ENCODE measurements around the gene DGKI.

The DGKI gene

GRCh38 chr7:137363683-137364082 is 483.1 kb downstream of the DGKI start:
- TF ChIP-seq GATA2 (IDR thresholded peaks at IDR 0.05; ENCODE audit: low read depth, low read length) (no peak), GATA3 (IDR thresholded peaks at IDR 0.05; ENCODE audit: low read depth, low read length) (no peak)

DNA sequence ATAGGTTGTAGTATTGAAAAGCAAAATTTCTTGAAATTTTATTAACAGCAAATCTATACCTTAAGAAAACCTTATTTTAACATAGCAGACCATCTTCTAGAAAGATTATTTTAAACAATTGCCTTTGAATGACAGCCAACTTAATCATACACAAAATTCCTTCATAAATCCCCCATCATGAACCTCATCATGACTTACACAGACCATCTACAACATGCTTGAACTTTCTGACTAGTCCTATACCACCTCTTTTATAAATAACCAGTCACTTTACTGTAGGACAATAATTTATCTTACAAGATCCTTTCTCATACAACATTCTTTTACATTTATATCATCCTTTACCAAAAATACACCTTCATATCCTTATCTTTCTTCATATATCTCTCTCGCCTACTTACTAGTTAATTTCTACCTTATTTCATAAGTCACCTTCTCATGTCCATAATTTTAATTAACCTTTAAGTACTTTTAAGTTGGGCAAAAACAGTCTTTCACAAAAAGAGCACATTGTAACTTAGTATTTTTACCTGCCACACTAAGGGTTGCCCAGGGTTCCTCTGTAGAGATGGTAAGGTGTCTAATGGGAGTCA is 486.6 kb downstream of the DGKI start:
- TF ChIP-seq GATA3 (IDR thresholded peaks at IDR 0.05; ENCODE audit: low read depth, low read length) (no peak), GATA2 (IDR thresholded peaks at IDR 0.05; ENCODE audit: low read depth, low read length) (no peak)

DNA sequence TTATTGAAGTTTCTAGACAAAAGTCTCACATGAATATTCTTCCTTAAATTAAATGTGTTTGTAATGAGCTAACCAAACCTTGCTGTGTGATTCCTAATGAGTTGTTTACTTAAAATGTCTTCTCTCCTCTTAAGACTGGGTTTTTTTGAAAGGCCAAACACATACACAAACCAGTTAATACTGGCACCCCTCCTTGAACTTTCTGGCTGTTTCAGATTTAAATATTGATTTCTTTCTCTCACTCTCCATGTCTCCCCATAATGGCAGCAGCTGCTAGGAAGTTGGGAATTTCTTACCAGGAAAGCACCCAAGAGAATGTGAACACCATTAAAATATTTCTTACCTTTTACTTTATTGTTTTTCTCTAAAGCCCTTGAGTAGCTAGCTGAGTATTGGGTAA is 491.8 kb downstream of the DGKI start:
- TF ChIP-seq GATA3 (IDR thresholded peaks at IDR 0.05; ENCODE audit: low read depth, low read length) (no peak), GATA2 (IDR thresholded peaks at IDR 0.05; ENCODE audit: low read depth, low read length) (no peak)

- TF ChIP-seq GATA3 (IDR thresholded peaks at IDR 0.05; ENCODE audit: low read depth, low read length) (no peak), GATA2 (IDR thresholded peaks at IDR 0.05; ENCODE audit: low read depth, low read length) (no peak)
Measured at GRCh38 chr7:137354396-137354795, 492.4 kb downstream of the DGKI start.

DNA sequence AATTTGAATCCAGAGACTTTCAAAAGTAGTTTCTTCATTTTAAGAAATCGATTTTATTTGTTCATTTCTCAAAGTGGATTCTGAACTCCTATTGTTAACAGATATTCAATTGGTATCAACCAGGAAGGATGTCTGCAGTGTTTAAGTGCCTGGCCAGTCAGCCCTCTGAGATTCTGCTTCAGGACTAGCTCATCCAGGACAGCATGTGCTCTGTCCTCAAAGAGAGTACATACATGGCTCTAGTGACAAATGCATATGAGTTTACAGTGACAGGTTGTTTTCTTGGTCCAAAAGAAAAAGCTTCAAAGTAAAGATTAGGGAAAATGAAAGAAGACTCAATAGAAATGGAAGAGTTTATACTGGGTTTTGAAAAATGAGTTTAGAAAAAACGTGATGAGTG is 494.8 kb downstream of the DGKI start:
- no peak for TF ChIP-seq GATA3 (IDR thresholded peaks at IDR 0.05; ENCODE audit: low read depth, low read length)
- TF ChIP-seq GATA2 (IDR thresholded peaks at IDR 0.05; ENCODE audit: low read depth, low read length): no peak

GRCh38 chr7:137345799-137346449 is 500.9 kb downstream of the DGKI start:
- TF ChIP-seq GATA3 (IDR thresholded peaks at IDR 0.05; ENCODE audit: low read depth, low read length) (no peak), GATA2 (IDR thresholded peaks at IDR 0.05; ENCODE audit: low read depth, low read length) (no peak)

GRCh38 chr7:137343281-137343841 is 503.4 kb downstream of the DGKI start, which contains the start of gene PTN:
PTN (minus strand) TSS chr7:137343733; CDS start chr7:137254973, 88,760 bp downstream.
- TF ChIP-seq GATA3 (IDR thresholded peaks at IDR 0.05; ENCODE audit: low read depth, low read length): no peak
- TF ChIP-seq GATA2 (IDR thresholded peaks at IDR 0.05; ENCODE audit: low read depth, low read length): no peak

- no peak for TF ChIP-seq GATA3 (IDR thresholded peaks at IDR 0.05; ENCODE audit: low read depth, low read length)
- TF ChIP-seq GATA2 (IDR thresholded peaks at IDR 0.05; ENCODE audit: low read depth, low read length): no peak
Measured at GRCh38 chr7:137342828-137343261, 503.9 kb downstream of the DGKI start.

DNA sequence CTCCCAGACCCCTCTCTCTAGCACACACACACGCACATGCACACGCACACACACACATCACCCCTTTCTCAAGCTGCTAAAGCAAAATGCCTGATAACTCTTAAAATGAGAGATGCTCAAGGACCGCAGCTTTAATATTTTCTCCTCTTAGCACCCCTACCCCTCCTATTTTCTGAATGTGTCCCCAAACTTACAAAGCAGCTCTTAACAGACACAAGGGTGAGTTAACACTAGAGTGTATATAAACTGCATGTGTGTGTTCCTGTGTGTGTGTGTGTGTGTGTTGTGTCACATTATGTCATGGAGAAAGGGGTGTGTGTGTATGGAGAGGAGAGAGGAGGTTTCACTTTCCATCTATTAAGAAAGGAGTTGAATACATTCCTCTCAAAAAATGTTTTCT is 504.5 kb downstream of the DGKI start:
- TF ChIP-seq GATA2 (IDR thresholded peaks at IDR 0.05; ENCODE audit: low read depth, low read length) (no peak), GATA3 (IDR thresholded peaks at IDR 0.05; ENCODE audit: low read depth, low read length) (no peak)

DNA sequence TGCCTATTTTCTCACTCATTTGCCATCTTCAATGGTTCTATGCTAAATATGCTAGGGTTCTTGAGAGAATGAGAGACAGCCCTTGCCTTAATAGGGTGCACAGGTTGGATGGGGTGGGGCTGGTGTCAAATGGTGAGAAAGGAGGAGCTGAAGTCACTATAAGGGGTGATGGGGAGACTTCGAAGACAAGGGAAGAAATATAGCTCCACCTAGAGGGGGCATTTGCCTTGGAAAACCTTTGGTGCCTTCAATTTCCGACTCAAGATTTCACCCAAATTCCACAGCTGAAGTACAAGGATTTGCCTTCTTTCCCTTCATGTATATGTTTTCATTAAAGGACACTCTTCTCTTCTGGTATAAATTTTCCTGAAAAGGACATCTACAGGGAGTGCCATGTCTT is 508.9 kb downstream of the DGKI start:
- no peak for TF ChIP-seq GATA3 (IDR thresholded peaks at IDR 0.05; ENCODE audit: low read depth, low read length)

DNA sequence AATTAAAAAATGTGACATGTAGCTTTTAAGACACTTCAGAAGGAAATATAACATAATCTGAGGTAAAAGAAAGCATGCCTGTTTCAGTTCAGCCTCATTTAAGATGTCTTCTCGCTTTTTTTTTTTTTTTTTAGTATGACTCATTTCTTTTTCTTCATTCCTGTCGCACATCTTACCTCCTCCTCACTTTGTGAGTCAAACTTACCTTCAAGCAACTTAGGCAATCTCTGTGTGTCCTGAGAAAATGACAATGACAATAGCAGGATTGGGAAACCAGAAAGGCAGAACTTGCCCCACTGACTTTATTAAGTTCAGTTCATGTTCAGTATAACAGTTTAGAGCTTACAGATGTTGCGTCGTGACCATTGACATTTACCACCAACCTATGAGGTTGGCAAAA is 511.0 kb downstream of the DGKI start:
- TF ChIP-seq GATA3 (IDR thresholded peaks at IDR 0.05; ENCODE audit: low read depth, low read length) (no peak), GATA2 (IDR thresholded peaks at IDR 0.05; ENCODE audit: low read depth, low read length) (no peak)

- TF ChIP-seq GATA3 (IDR thresholded peaks at IDR 0.05; ENCODE audit: low read depth, low read length) (no peak), GATA2 (IDR thresholded peaks at IDR 0.05; ENCODE audit: low read depth, low read length) (no peak)
Measured at GRCh38 chr7:137331378-137331777, 515.4 kb downstream of the DGKI start.

All from SH-SY5Y (cell line).